Tibial nerve (tissue), 3 donors: ENCODE data around the gene ARID5A.

ENCODE experiments used
- CTCF ChIP-seq, 5 experiments: fragments of 200-600 bp in 3 of 5; fragments of 450-650 bp in 2 of 5; sonication (generic) in 3 of 5; IDR thresholded peaks; one replicate each; pipeline ENCODE4 v1.5.1; 2016 to 2019; ENCODE audit warnings: antibody characterized with exemption in 5 of 5, mild to moderate bottlenecking in 3 of 5, moderate library complexity in 2 of 5
- POLR2A ChIP-seq, 2 donors: fragments of 450-650 bp; IDR thresholded peaks; one replicate each; pipeline ENCODE4 v1.6.1; 2017; ENCODE audit warnings: antibody characterized with exemption in 2 of 2, mild to moderate bottlenecking in 2 of 2, moderate library complexity in 2 of 2

GRCh38 chr2:96502891-96503636 lies 33.5 kb upstream of the ARID5A start:
- no peak for TF ChIP-seq CTCF (IDR thresholded peaks at IDR 0.05)
- no peak for TF ChIP-seq POLR2A (IDR thresholded peaks at IDR 0.05)
